RCC 7860 (cell line): Measurements from ENCODE around the gene LLPH.

Source experiments
- DNase-seq: peaks from one replicate; pipeline ENCODE4 v3.0.0-alpha.2; 2015; ENCODE audit warnings: low spot score
- FAIRE-seq: peaks from 2 replicates; lab custom pipeline; 2012; peaks lifted over from hg19 to GRCh38; lab: Jason Lieb, UNC

The LLPH gene

GRCh38 chr12:66103016-66103913 lies 27.3 kb downstream of the LLPH start:
- DNase-seq: no peak
- FAIRE-seq: no peak

GRCh38 chr12:66092559-66093269 lies 37.8 kb downstream of the LLPH start:
- DNase-seq (peak; percentile 37), FAIRE-seq (no peak)

GRCh38 chr12:66090157-66090556 lies 40.4 kb downstream of the LLPH start:
- no peak for DNase-seq
- FAIRE-seq: no peak

- peak; percentile 53 for FAIRE-seq
- DNase-seq: peak; percentile 49
Observed at GRCh38 chr12:66087365-66087943, 43.1 kb downstream of the LLPH start.

GRCh38 chr12:66085998-66086397 lies 44.6 kb downstream of the LLPH start:
- FAIRE-seq: no peak
- DNase-seq: no peak

- no peak for DNase-seq
- no peak for FAIRE-seq
Observed at GRCh38 chr12:66085213-66085612, 45.3 kb downstream of the LLPH start.

GRCh38 chr12:66083766-66084165 lies 46.8 kb downstream of the LLPH start:
- FAIRE-seq (no peak), DNase-seq (no peak)

GRCh38 chr12:66082744-66083143 lies 47.8 kb downstream of the LLPH start:
- FAIRE-seq (no peak), DNase-seq (no peak)

GRCh38 chr12:66080791-66081190 lies 49.8 kb downstream of the LLPH start:
- FAIRE-seq: no peak
- DNase-seq: no peak

GRCh38 chr12:66077542-66077941 lies 53.0 kb downstream of the LLPH start:
- FAIRE-seq (no peak), DNase-seq (no peak)

- DNase-seq (no peak), FAIRE-seq (no peak)
Observed at GRCh38 chr12:66074561-66074960, 56.0 kb downstream of the LLPH start.

GRCh38 chr12:66072566-66072965 lies 58.0 kb downstream of the LLPH start:
- DNase-seq (no peak), FAIRE-seq (no peak)

- FAIRE-seq (no peak), DNase-seq (no peak)
Observed at GRCh38 chr12:66072135-66072534, 58.4 kb downstream of the LLPH start.

GRCh38 chr12:66071549-66071948 lies 59.0 kb downstream of the LLPH start:
- no peak for DNase-seq
- no peak for FAIRE-seq

GRCh38 chr12:66070378-66071120 lies 60.0 kb downstream of the LLPH start:
- no peak for FAIRE-seq

GRCh38 chr12:66066929-66067523 lies 63.5 kb downstream of the LLPH start:
- FAIRE-seq: no peak
- DNase-seq: no peak

More at GRCh38 chr12:66070378-66071120, 60.0 kb downstream of the LLPH start:
- no peak for DNase-seq
